NCI-H1092 (cell line): ENCODE measurements around the gene WDR45.
"Not testable (repeated sequence)": the region's sequence is repeated elsewhere in the genome, so short reads cannot be mapped to it uniquely, and the experiment has no call there.

ENCODE experiments used
- DNase-seq: peaks from one replicate; lab custom pipeline; 2025; lab: John Stamatoyannopoulos, UW

WDR45 gene

GRCh38 chrX:49079489-49080428 lies at the start of gene WDR45:
Gene WDR45 (minus strand): TSS chrX:49079887. CDS start chrX:49078095, 1,792 bp downstream.
- peak; percentile 21 for DNase-seq

DNA sequence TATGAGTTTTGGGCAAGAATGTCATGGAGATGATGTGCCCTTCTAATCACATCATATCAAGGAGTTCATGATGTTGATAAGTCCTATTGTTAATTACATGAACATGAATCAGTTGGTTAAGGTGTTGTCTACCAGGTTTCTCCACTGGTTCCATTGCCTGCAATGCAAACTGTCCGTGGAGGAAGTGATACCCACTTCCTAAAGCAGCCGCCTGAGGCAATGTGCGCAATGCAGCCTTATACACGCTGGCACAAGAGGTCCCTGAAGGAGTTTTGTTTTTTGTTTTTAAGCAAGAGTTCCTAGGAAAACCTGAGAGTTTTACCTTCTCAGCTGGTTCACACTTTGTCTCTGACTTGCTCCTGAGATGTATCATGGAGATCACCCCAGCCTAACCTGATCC lies 49.7 kb upstream of the WDR45 start:
- DNase-seq = no peak

DNA sequence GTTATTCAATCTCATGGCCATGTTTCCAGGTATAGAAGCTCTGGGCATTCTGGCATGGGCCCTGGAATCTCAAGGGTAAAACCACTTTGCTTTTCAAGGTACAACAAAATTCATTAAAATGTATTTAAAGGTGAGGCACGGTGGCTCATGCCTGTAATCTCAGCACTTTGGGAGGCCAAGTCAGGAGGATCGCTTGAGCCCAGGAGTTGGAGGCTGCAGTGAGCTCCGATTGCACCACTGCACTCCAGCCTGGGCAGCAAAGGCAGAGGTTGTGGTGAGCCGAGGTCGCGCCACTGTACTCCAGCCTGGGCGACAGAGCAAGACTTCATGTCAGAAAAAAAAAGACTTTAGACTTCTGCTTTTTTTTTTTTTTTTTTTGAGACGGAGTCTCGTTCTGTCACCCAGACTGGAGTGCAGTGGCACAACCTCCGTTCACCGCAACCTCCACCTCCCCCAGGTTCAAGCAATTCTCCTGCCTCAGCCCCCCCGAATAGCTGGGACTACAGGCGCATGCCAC lies 48.1 kb upstream of the WDR45 start:
- not testable (repeated sequence) for DNase-seq

DNA sequence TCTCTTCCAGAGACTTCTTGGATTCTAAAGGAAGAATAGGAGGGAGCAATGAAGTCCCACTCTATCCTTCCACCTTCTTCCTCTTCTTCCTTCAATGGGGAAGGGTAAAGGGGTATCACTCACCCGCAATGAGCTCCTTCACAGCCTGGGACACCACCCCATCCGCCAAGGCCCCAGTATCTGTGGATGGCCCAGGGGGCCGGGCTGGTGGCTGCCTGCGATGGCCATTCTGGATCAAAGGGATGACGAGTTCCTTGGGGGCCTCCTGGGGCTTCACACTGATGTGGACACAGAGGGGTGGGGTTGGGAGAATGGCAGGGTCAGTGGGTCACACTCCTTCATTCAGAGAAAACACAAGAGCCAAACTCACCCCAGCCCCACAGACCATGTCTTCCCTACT lies 42.8 kb upstream of the WDR45 start:
- no peak for DNase-seq

GRCh38 chrX:49120091-49120490 lies 40.4 kb upstream of the WDR45 start:
- DNase-seq = no peak

DNA sequence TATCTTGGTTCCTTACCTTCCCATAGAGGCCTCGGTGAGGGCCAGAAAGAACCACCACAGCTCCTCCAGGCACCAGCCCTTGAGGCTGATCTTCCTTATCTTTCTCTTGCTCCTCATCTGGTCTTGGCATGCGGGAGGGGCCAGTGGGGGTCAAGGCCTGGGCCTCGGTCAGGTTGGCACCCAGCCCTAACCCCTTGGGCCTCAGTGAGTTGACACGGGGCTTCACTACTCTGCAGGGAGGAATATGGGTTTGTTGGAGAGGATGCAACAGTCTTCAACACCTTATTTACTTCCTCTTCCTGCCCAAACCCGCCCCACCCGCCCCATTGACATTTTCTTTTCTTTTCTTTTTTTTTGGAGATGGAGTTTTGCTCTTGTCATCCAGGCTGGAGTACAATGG lies 37.9 kb upstream of the WDR45 start:
- DNase-seq = no peak

GRCh38 chrX:49116716-49117115 lies 37.0 kb upstream of the WDR45 start:
- DNase-seq = no peak

GRCh38 chrX:49116076-49116475 lies 36.4 kb upstream of the WDR45 start:
- DNase-seq = no peak

GRCh38 chrX:49111791-49112190 lies 32.1 kb upstream of the WDR45 start:
- DNase-seq = no peak

DNA sequence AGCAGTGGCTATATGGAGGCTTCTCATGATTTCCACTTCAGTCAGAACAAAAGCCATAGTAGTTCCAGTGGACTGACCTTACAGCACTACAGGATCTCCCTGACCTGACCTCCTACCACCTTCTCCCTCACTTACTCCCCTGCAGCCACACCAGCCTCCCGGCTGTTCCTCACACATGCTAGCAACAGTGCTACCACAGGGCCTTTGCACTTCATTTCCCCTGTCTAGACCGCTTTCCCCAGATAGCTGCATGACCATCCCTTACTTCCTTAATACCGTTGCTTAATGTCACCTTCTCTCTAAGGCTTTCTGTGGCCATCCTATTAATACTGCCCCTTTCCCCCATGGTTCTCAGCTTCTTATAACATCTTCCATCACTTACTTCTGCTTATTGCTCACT lies 30.7 kb upstream of the WDR45 start:
- no peak for DNase-seq

DNA sequence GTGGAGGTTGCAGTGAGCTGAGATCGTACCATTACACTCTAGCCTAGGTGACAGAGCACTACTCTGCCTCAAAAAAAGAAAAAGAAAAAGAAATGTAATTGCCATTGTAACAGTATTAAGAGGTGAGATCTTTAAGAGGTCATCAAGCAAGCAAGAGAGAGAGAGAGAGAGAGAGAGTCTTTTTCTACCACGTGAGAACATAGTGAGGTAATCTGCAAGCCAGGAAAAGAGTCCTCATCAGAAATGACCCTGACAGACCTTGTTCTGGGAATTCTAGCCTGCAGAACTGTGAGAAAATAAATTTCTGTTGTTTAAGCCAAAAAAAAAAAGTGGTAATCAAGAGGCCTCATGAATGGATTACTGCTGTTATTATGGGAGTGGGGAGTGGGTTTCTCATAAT lies 29.0 kb upstream of the WDR45 start:
- no peak for DNase-seq

DNA sequence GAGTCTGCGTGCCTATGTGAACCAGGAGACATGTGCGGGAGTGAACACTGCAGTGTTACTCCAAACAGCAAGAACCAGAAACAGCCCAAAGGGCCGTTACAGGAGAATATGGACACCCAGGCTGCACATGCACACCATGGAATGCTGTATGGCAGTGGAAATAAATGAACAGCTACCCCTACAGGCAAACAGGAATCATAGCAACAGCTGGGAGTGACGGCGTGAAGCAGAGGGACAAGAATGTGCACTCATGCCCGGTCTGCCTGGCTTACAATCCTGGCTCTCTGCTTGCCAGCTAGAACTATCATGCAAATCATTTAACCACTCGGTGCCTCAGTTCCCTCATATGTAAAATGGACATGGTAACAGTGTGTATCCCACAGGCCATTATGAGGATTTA lies 27.2 kb upstream of the WDR45 start:
- no peak for DNase-seq

DNA sequence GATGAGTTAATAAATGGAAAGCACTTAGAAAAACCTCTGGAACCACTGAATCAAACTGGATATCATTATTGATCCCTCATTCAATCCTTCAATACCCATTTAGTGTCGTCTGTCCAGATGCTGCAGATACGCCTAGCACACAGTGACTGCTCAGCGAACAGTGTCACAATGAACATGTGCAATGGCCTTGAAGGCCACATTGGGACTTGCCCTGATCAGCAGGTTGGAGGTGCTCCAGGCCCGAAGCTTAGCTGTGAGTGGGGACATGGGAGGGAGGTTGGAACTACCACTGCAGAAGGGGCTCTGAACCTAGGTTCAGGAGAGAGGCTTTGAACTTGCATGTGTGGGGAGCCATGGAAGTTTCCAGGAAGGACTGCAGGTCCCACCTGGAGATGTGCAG lies 26.6 kb upstream of the WDR45 start:
- no peak for DNase-seq

DNA sequence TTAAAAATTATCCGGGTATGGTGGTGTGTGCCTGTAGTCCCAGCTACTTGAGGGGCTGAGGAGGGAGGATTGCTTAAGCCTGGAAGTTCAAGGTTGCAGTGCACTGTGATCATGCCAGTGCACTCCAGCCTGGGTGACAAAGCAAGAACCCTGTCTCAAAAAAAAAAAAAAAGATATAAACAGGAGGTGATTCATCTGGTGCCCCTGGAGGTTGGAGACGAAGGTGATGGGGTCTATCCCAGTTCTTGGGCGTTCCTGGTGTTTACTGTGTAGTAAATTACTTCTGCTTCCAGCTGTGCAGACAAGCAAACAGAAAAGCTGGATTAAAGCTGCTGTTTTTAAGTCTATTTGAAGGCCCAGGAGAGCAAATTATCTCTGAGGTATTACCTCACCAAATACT lies 23.9 kb upstream of the WDR45 start:
- DNase-seq = no peak

DNA sequence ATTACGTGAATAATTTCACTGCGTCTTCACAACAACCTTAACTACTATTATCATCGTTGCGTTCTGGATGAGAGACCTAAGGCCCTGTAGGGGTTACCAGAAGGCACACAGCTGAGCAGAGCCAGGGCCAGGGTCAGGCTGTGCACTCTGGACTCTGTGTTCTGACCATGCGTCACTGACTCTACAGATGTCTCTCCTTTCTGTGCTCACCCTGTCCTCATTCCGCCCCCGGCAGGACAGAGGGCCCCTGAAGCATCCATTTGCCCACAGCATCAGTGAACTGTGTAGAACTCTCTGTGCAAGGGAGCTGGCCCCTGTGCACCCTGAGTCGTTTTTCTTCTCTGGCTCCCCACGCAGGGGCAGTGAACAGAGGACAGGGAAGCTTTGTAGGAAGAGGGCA lies 22.5 kb upstream of the WDR45 start:
- DNase-seq = no peak

- DNase-seq = no peak
Observed at GRCh38 chrX:49101629-49101984, 21.9 kb upstream of the WDR45 start.

DNA sequence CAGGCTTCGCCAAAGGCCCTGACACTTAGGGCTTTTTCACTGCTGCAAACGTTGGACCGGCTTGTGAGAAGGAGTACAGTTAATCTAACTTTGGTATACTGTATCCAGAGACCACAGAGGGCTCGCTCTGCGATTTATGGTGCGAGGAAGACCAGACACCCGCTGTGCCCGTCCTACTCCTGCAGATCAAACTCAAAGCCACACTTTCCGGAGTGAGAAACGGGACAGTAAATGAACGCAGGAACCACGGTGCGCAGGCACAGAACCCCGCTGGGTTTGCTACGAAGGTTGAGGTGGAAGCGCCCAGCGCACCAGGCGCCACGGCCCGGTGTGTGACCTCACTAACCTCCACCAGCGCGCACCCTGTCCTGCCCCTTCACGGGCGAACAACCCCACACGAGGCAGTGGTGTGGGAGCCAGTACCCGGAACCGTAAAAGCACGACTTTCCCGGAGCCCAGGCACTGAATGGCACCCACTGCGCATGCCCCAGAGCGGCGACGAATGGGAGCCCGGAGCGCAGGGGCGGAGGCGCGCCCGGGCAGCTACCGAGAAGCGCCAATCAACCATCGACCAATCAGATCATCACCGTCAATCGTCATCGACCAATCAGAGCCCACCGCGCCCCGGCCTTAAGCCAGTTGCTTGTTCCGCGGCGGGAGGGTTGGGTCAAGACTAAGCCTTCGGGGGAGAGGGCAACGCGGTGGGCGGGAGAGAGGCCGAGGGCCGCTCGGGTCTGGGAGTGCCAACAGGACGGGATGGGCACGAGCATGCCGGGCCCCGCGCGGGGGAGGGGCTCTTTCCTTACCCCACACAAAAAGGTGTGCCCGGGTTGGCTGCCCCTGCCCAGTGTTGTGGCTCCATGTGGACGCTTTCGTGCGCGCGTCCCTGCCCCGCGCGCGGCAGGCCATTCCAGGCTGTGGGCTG lies 21.3 kb upstream of the WDR45 start:
- peak; percentile 92 for DNase-seq

DNA sequence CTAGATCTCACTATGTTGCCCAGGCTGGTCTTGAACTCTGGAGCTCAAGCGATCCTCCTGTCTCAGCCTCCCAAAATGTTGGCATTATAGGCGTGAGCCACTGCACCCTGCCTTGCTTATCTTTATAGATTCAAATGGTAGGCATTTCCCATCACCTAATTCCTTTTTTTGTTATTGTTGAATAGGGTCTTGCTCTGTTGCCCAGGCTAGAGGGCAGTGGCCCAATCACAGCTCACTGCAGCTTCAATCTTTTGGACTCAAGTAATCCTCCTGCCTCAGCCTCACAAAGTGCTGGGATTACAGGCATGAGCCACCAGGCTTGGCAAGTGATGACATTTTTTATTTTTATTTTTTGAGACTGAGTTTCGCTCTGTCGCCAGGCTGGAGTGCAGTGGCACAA lies 16.7 kb upstream of the WDR45 start:
- no peak for DNase-seq

GRCh38 chrX:49089553-49089952 lies 9.9 kb upstream of the WDR45 start:
- DNase-seq = no peak

GRCh38 chrX:49082271-49082871 lies 2.7 kb upstream of the WDR45 start:
- DNase-seq = no peak

DNA sequence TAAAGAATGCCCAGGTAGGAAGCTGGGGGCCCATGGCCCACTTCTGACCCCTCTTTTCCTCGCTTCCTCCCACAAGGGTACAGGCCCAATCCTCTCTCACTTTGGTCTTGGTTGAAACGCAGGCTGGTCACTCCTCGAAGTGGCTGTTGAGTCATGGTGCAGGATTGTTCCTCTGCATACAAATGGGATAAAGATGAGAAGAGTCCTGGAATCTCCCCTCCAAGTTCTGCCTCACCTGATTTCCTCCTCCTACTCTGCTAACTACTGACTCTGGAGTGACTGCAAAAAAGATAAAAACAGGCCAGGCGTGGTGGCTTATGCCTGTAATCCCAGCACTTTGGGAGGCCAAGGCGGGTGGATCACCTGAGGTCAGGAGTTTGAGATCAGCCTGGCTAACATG lies 1.7 kb downstream of the WDR45 start:
- no peak for DNase-seq

- DNase-seq = no peak
Observed at GRCh38 chrX:49075347-49075746, 4.3 kb downstream of the WDR45 start.
